ENCODE data around the gene RPL11. TPM values are rescaled to one million over a fixed set of nuclear protein-coding genes. Genes with fewer than 3 reads are reported as not detected.
A peak's percentile ranks its signal among the peaks of the same experiment; 100 is the strongest.
"Not testable (repeated sequence)": the region's sequence is repeated elsewhere in the genome, so short reads cannot be mapped to it uniquely, and the experiment has no call there.

The RPL11 gene
- total RNA-seq, result 1,076 and 1,266 TPM in 2 replicates

- peak; percentile 93 to 97 for DNase-seq (ENCODE audit: low read depth in 2 of 2)
Observed at GRCh38 chr1:23691499-23692307, at the start of gene RPL11. Gene RPL11, plus strand, starts transcription at chr1:23691806. Its CDS starts 18 bp downstream, at chr1:23691824.

DNA sequence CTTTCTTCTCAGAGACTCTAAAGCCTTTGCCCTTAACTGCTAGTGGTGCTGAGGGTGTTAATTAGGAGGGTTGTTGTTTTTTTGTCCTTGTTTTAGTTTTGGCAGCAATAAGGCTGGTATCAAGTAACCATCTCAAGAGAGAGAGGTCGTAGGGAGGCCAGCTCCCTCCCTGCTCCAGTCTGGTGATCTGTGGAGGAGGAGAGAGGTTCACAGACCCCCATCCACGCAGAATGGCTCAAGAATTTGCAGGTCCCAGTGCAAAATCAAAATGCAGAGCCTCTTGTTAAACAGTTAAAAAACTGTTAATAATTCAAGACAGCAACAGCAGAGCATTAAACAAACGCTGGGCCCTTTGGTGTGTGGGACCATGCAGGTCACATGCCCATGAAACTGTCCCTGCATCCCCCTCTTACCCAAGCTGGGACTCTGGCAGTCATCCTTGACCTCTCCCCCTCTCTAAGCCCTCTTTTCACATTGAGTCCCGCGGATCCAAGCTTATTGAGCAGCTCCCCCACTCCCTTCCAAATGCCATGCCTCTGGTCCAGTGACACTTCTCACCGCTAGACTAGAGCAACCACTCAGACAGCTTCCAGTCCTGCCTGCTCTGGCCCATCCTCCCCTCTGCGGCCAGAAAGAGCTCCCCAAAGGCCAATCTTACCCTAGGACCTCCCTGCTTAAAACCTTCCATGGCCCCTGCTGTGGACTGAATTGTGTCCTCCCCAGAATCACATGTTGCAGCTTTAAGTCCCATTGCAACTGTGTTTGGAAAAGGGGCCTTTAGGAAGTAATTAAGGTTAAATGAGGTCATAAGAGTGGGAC lies 47.7 kb upstream of the RPL11 start:
- DNase-seq (ENCODE audit: low read depth in 2 of 2), result no peak

- DNase-seq (ENCODE audit: low read depth in 2 of 2), result no peak
Observed at GRCh38 chr1:23644555-23644866, 47.1 kb upstream of the RPL11 start.

GRCh38 chr1:23645338-23645737 lies 46.3 kb upstream of the RPL11 start:
- DNase-seq (ENCODE audit: low read depth in 2 of 2), result no peak

GRCh38 chr1:23646091-23646490 lies 45.5 kb upstream of the RPL11 start:
- DNase-seq (ENCODE audit: low read depth in 2 of 2), result no peak

DNA sequence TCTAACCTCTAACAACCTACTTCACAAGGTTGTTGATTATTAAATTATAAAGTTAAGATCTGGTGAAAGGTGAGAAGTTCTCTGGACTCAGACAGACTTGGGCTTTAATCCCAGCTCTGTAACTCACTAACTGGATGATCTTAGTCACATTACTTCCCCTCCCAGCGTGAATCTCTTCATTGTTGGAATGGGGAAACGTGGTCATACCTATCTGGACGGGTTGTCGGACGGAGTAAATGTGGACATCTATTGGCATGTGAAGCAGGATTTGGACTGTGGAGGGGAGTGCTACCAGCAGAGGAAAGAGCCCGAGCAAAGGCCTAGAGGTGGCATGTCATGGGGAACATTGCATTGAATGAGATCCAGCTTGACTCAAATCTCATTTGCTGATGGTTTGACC lies 45.1 kb upstream of the RPL11 start:
- no peak for DNase-seq (ENCODE audit: low read depth in 2 of 2)

GRCh38 chr1:23648576-23648975 lies 43.0 kb upstream of the RPL11 start:
- DNase-seq (ENCODE audit: low read depth in 2 of 2), result no peak

DNA sequence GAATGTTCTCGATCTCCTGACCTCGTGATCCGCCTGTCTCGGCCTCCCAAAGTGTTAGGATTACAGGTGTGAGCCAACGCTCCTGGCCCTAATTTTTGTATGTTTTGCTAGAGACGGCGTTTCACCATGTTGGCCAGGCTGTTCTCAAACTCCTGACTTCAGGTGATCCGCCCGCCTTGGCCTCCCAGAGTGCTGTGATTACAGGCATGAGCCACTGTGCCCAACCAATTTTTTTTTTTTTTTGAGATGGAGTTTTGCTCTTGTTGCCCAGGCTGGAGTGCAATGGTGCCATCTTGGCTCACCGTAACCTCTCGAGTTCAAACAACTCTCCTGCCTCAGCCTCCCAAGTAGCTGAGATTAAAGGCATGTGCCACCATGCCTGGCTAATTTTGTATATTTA lies 42.4 kb upstream of the RPL11 start:
- DNase-seq (ENCODE audit: low read depth in 2 of 2), result not testable (repeated sequence)

DNA sequence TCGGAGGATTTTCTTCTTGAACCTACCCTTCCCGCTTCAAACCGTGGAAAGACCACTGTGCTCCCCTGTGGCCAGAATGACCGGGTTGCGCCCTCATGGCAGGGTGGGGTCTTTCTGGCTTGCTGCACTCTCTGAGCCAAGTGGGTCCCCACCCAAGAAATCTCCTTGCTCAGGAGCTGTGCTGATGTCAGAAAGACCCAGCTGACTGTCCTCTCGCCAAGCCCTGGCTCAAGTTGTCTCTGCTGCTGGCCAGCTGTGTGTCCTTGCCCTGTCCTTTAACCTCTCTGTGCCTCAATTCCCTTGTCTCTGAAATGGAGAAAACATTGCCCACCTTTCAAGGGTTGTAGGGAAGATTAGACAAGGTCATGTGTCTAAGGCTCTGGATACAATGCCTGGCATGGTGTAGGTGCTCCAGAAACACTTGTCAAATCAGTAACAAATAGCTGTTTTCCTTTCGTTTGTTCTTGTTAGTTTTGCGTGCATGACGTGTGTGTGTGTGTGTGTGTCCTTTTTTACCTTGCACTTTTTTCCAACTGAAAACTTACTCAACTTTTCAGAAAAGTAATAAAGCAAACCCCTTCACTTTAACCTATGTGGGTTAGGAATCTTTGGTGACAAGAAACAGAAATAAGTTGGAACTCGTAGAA lies 41.1 kb upstream of the RPL11 start:
- no peak for DNase-seq (ENCODE audit: low read depth in 2 of 2)

GRCh38 chr1:23651069-23651808 lies 40.4 kb upstream of the RPL11 start:
- peak in 1 of 2 donors; percentile 28 for DNase-seq (ENCODE audit: low read depth in 2 of 2)

DNA sequence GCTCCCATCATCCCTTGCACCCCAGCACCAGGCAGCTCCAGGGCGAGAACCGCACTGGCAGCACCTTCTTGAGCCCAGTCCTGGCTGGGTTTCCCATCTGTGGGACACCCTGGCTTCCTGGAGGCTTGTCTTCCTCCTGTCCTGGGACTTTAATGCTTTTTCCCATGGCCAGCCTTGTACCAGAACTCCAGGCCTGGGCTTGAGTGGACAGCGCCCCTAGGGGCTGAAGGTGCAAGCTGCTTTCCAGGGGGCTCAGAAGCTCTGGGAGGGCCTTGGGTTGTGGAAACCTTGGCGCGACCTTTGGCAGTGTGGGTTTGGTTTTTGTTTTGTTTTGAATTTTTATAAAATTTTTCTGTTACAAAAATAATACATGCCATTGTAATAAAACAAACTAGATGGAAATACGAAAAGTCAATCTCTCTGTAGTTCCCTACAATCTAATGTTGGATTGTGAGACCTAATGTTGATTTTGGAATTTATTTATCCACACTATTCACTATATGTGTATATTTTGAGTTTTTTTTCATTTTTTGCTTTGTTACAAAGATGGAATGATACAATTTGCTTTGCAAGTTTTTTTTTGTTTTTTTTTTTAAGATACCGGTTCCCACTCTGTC lies 33.8 kb upstream of the RPL11 start:
- peak in 1 of 2 donors; percentile 48 for DNase-seq (ENCODE audit: low read depth in 2 of 2)

- DNase-seq (ENCODE audit: low read depth in 2 of 2), result no peak
Observed at GRCh38 chr1:23660671-23661070, 30.9 kb upstream of the RPL11 start.

DNA sequence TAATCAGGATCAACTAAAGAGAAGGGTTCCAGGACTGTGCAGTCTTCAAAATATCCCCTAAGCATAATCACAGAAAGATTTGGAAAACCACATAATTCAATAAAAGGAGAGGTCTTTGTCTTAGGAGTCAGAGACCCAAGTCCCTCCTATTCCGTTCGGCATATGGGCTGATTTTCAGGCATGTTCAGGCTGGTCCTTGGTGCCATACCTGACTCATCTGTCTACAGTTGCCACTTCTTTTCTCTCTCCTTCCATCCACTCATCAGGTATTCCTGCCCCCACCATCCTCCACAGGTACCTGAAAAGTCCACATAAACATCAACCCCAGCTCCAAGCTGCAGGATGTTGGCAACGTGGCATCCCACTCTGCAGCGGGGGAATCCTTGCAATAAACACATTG lies 29.7 kb upstream of the RPL11 start:
- DNase-seq (ENCODE audit: low read depth in 2 of 2), result no peak

GRCh38 chr1:23664837-23665795 lies 26.5 kb upstream of the RPL11 start:
- peak in 1 of 2 donors; percentile 32 for DNase-seq (ENCODE audit: low read depth in 2 of 2)

DNA sequence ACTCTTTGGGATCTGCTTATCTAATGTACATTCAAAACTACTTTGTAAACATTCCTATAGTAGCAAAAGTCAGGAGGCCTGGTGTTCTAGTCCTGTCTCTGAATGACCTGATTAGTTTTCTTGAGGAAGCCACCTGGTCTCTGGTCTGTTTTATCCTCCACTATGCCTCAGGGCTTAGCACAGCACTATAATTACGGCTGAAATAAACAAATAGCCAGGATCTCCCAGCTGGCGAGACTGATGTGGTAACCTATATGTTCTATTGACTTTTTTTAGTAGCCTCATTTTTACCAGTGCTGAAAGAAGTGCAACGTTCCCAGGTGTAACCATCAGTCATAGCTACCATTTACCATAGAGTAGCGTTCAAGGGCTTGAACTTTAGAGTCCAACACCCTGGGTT lies 24.2 kb upstream of the RPL11 start:
- DNase-seq (ENCODE audit: low read depth in 2 of 2), result no peak

DNA sequence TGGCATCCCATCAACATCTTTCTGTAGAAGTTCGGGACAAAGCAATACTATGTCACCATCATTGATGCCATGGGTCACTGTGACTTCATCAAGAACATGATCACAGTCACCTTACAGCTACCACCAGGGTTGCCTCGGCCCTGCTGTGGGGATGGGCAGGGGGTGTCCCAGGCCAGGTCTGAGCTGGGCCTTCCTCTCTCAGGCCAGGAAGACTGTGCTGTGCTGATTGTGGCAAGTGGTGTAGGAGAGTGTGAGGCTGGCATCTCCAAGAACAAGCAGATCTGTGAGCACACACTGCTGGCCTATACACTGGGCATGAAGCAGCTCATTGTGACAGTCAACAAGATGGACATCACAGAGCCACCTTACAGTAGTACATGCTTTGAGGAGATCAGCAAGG lies 20.9 kb upstream of the RPL11 start:
- DNase-seq (ENCODE audit: low read depth in 2 of 2), result no peak

DNA sequence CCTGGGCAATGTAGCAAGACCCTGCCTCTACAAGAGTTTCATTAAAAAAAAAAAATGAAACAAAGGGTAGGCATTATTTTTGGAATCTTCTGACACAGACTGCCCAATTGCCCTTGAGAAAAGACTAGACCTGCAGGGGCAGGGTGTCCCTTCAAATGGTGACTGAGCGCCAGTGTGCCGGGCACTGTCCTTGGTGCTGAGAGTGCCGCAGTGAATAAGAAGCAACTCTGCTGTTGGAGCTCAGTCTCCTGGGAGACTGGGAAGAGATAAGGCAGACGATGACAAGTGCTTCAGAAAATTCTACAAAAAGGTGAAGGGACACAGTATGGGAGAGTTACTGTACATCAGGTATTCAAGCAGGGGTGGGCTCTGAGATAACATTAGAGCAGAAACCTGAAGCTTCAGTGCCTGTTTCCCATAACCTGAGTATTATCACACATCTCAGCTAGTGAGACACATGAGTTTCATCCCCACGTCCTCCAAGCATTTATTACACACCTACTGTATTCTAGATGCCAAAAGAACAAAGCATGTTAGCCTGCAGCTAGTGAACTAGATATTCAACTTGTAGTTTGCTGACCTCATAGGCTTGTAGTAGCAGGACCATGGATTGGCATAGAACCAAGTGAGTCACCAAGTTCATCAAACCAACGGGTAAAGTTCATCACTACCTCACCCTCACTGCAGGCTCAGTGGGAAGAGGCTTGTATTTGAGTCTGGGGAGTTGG lies 18.4 kb upstream of the RPL11 start:
- DNase-seq (ENCODE audit: low read depth in 2 of 2), result peak; percentile 6 to 50

DNA sequence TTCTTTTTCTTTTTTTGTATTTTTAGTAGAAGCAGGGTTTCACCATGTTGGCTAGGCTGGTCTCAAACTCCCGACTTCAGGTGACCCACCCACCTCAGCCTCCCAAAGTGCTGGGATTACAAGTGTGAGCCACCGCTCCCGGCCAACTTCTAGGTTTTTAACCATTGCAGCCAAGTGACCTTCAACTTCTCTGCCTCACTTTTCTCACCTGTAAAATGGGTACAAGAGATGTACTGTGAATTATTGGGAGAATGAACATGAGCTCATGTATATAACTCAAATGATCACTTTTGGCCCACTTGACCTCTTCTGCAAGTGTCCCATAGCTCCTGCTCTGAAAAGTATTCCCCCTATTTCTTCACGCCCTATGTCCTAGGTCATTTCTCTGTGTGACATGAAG lies 11.8 kb upstream of the RPL11 start:
- no peak for DNase-seq (ENCODE audit: low read depth in 2 of 2)

- DNase-seq (ENCODE audit: low read depth in 2 of 2), result no peak
Observed at GRCh38 chr1:23682946-23683345, 8.7 kb upstream of the RPL11 start.
